Adrenal gland (tissue), 19 donors: ENCODE data around the gene KCNK2. TPM values are rescaled to one million over a fixed set of nuclear protein-coding genes. Genes with fewer than 3 reads are reported as not detected.

Experiments
- DNase-seq, 7 donors: peaks; one replicate each; pipeline ENCODE4 v3.0.0-alpha.2; 2019 to 2020
- H3K27ac ChIP-seq, 5 donors: fragments of 200-600 bp; sonication (generic) in 4 of 5; 1 replicate in 3 of 5; 2 replicates in 2 of 5; pipeline versions ENCODE4 v1.5.1 to v1.8.0; 2016 to 2020; ENCODE audit warnings: mild to moderate bottlenecking in 1 of 5
- H3K27me3 ChIP-seq: fragments of 200-600 bp; 2 replicates; pipeline ENCODE4 v1.8.0; 2021
- H3K36me3 ChIP-seq, 2 donors: fragments of 200-600 bp; replicated peaks in 1 of 2; 1 replicate in 1 of 2; 2 replicates in 1 of 2; pipeline versions ENCODE4 v1.5.1 to v1.8.0; 2018 to 2022
- H3K4me1 ChIP-seq, 2 donors: fragments of 200-600 bp; replicated peaks in 1 of 2; 1 replicate in 1 of 2; 2 replicates in 1 of 2; pipeline versions ENCODE4 v1.5.1 to v1.8.0; 2018 to 2021
- H3K4me3 ChIP-seq, 4 donors: fragments of 200-600 bp; sonication (generic) in 3 of 4; one replicate each; pipeline ENCODE4 v1.5.1; 2016 to 2018
- H3K9me3 ChIP-seq, 3 donors: fragments of 200-600 bp; sonication (generic) in 1 of 3; replicated peaks in 1 of 3; 1 replicate in 2 of 3; 2 replicates in 1 of 3; pipeline versions ENCODE4 v1.5.1 to v1.8.0; 2016 to 2021
- POLR2A ChIP-seq, 2 donors: fragments of 450-650 bp; IDR thresholded peaks; one replicate each; pipeline ENCODE4 v1.6.1; 2017; ENCODE audit warnings: antibody characterized with exemption in 2 of 2, mild to moderate bottlenecking in 2 of 2, moderate library complexity in 1 of 2
- WGBS, 4 donors: extraction: QIAGEN DNeasy Blood & Tissue Kit in 2 of 4; methylation state at CpG; one replicate each; pipeline versions ENCODE4 v1.1.5 to v1.1.7; 2013 to 2017; 5-methylcytosine and 5-hydroxymethylcytosine counted together
- intact Hi-C, 2 donors: fragments of 100-400 bp; cut with DNase I; formaldehyde crosslinking; loops; one replicate each; pipeline versions ENCODE4 v1.14.1 to v1.15.0; 2022 to 2023
- long read RNA-seq, 10 donors: library from polyadenylated mRNA in 3 of 10; unstranded in 2 of 10; stranded (forward) in 1 of 10; transcript quantifications; one replicate each; pipeline ENCODE4 v2.0.0 and lab custom pipeline, GENCODE V29; 2021 to 2026
- polyA plus RNA-seq, 3 donors: library from polyadenylated mRNA; stranded (reverse); fragments of 200-250 nt in 2 of 3; fragments of 350-450 nt in 1 of 3; fragmentation: Illumina TruSeq in 1 of 3; extraction: RNeasy Lipid Tissue Mini Kit (QIAGEN cat#74804) in 1 of 3; gene quantifications; one replicate each; pipeline ENCODE4 v1.2.3, GENCODE V29; 2013 to 2014
- total RNA-seq, 9 donors: library from RNA; depleted of rRNA in 4 of 9; stranded (reverse); fragments of >200 nt in 4 of 9; fragments of 120-200 nt in 1 of 9; fragmentation: NEBNext Ultra II Directional in 1 of 9; extraction: Animal tissue kit (Norgen Biotek cat#: 25700) in 1 of 9; gene quantifications; one replicate each; pipeline versions ENCODE4 v1.1.0 to v1.2.4, GENCODE V29; 2013 to 2023
- TF ChIP-seq, protein P1 (sequence below), 6 experiments: fragments of 450-650 bp in 4 of 6; fragments of 200-600 bp in 2 of 6; sonication (generic) in 1 of 6; IDR thresholded peaks; 1 replicate in 5 of 6; 2 replicates in 1 of 6; pipeline versions ENCODE4 v1.5.1 to v1.8.0; 2016 to 2021; ENCODE audit warnings: antibody characterized with exemption in 6 of 6, mild to moderate bottlenecking in 2 of 6, moderate library complexity in 1 of 6
- donor health status: healthy with polysubstance abuse.
- donor health status: Bipolar disorder and iron deficiency.
- donor health status: DM: yes; HTN: yes; CAD: no.
- donor health status: DM: no; HTN: no; CAD: no.
- donor health status: DM: no; HTN: no; CAD: no.
- donor health status: DM: yes; HTN: yes; CAD: no.

The KCNK2 gene, protein sequence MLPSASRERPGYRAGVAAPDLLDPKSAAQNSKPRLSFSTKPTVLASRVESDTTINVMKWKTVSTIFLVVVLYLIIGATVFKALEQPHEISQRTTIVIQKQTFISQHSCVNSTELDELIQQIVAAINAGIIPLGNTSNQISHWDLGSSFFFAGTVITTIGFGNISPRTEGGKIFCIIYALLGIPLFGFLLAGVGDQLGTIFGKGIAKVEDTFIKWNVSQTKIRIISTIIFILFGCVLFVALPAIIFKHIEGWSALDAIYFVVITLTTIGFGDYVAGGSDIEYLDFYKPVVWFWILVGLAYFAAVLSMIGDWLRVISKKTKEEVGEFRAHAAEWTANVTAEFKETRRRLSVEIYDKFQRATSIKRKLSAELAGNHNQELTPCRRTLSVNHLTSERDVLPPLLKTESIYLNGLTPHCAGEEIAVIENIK
- total RNA-seq (100 to 1,000 TPM in 4 of 9 donors, 10 to 100 TPM in 5; 24.1 to 138 (median 88.2) TPM), polyA plus RNA-seq (10 to 100 TPM; 13.8 to 25.1 (median 15.4) TPM)
- long read RNA-seq, donor 1, partial matches to known transcripts, result 0 of 4 reads
- long read RNA-seq, donor 1, other reads (novel, unspliced or antisense), result 0 of 4 reads
- long read RNA-seq, donor 2, partial matches to known transcripts, result 0 of 2 reads
- long read RNA-seq, donor 2, other reads (novel, unspliced or antisense), result 0 of 2 reads
- long read RNA-seq, donor 3, result 0 reads
- long read RNA-seq, donor 4, transcript KCNK2-202 (7 exons, 1,410 nt), result major isoform, 5 of 17 reads
- long read RNA-seq, donor 4, partial matches to known transcripts, result 7 of 17 reads
- long read RNA-seq, donor 4, other reads (novel, unspliced or antisense), result 4 of 17 reads
- long read RNA-seq, donor 5, transcript KCNK2-203 (7 exons, 3,379 nt), result minor isoform, 39 of 199 reads
- long read RNA-seq, donor 5, transcript KCNK2-201 (7 exons, 1,491 nt), result minor isoform, 34 of 199 reads
- long read RNA-seq, donor 5, transcript KCNK2-202 (7 exons, 1,410 nt), result major isoform, 64 of 199 reads
- long read RNA-seq, donor 5, partial matches to known transcripts, result 19 of 199 reads
- long read RNA-seq, donor 5, other reads (novel, unspliced or antisense), result 42 of 199 reads
- long read RNA-seq, donor 6, transcript KCNK2-202 (7 exons, 1,410 nt), result major isoform, 5 of 16 reads
- long read RNA-seq, donor 6, partial matches to known transcripts, result 2 of 16 reads
- long read RNA-seq, donor 6, other reads (novel, unspliced or antisense), result 8 of 16 reads
- long read RNA-seq, donor 7, partial matches to known transcripts, result 0 of 1 reads
- long read RNA-seq, donor 7, other reads (novel, unspliced or antisense), result 0 of 1 reads
- long read RNA-seq, donor 8, partial matches to known transcripts, result 0 of 3 reads
- long read RNA-seq, donor 8, other reads (novel, unspliced or antisense), result 0 of 3 reads
- long read RNA-seq, donor 9, partial matches to known transcripts, result 0 of 5 reads
- long read RNA-seq, donor 9, other reads (novel, unspliced or antisense), result 0 of 5 reads
- long read RNA-seq, donor 10, partial matches to known transcripts, result 0 of 1 reads
- long read RNA-seq, donor 10, other reads (novel, unspliced or antisense), result 0 of 1 reads

DNA sequence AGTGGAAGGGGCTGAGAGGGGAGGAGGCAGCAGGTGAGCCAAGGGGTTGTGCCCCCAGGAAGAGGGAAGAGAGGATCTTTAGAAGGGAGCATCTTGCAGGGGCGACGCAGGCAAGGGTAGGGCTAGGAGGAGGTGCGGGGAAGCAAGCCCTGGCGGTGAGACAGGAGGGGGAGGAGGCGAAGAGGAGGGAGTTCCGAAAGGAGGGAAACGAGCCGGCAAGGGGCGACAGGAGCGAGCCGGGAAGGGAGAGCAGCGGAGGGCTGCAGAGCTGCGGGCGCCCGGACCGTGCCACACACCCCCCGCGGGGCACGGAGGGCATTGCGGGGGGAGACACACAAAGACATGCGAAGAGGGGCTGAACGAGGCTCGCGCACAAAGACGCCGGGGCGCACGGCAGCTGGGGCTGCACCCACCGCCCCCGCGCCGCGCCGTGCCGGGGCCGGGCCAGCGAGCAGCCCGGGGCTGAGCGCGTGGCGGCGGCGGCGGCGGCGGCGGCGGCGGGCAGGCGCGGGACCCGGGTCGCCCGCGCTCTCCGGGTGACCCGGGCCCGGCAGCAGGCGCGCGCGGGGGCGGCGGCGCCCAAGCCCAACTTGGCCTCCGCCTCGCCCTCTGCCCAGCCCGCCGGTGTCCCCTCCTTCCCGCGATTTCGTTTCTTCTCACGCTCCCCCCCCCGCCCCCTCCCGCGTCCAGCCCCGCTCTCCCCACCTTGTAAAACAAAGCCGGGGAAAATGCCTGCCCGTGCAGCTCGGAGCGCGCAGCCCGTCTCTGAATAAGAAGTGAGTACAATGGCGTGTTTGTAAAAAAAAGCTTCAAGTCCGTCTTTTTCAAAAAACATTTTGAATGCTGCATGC is at the start of gene KCNK2:
TSS of gene KCNK2 (plus strand) at position 206 of the 851 bp plus-strand sequence. CDS start 649 bp downstream, outside the sequence.
- Histone ChIP-seq H3K36me3 (no peaks in the 10 kb centered on the region), H3K9me3 (no peaks in the 10 kb centered on the region), H3K27me3 (no peaks in the 10 kb centered on the region), H3K4me1 (peaks cover 0 to under 1% of the 10 kb centered on the region in 2 donors), H3K4me3 (peak within 1 kb of the TSS in 3 of 4 donors; percentile 7 to 67 (median 27)), H3K27ac (peak within 1 kb of the TSS in 4 of 5 donors; percentile 38 to 79 (median 52))
- 0 to 2% (median 1%) methylated on average over 37 to 85 of the region's 85 CpGs for WGBS, 4 donors
- TF ChIP-seq POLR2A (IDR thresholded peaks at IDR 0.05), result peak in 1 of 2 donors; percentile 16
- TF ChIP-seq, protein P1, sequence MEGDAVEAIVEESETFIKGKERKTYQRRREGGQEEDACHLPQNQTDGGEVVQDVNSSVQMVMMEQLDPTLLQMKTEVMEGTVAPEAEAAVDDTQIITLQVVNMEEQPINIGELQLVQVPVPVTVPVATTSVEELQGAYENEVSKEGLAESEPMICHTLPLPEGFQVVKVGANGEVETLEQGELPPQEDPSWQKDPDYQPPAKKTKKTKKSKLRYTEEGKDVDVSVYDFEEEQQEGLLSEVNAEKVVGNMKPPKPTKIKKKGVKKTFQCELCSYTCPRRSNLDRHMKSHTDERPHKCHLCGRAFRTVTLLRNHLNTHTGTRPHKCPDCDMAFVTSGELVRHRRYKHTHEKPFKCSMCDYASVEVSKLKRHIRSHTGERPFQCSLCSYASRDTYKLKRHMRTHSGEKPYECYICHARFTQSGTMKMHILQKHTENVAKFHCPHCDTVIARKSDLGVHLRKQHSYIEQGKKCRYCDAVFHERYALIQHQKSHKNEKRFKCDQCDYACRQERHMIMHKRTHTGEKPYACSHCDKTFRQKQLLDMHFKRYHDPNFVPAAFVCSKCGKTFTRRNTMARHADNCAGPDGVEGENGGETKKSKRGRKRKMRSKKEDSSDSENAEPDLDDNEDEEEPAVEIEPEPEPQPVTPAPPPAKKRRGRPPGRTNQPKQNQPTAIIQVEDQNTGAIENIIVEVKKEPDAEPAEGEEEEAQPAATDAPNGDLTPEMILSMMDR (IDR thresholded peaks at IDR 0.05), result no peak
- DNase-seq, result peak; percentile 40 to 70 (median 60)
- intact Hi-C loops, result no loop called here

DNA sequence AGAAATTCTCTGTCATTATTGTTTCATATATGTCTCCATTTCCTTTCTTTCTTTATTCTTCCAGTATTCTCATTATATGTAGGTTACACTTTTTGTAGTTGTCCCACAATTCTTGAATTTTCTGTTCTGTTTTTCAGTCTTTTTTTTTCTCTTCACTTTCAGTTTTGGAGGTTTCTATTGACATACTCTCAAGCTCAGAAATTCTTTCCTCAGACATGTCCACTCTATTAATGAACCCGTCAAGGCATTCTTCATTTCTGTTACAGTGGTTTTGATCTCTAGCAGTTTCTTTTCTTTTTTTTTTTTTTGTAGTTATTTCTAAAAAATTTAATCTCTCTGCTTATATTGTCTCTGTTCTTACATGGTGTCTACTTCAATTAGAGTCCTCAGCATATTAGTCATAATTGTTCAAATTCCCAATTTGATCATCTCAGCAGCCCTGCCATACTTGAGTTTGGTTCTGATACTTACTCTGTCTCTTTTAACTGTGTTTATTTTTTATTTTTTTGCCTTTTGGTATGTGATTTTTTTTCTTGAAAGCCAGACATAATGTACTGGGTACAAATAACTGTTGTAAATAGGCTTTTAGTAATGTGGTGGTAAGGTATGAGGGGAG is 49.5 kb upstream of the KCNK2 start:
- WGBS, 4 donors, result 82 to 92% (median 88%) methylated on average over 1 of the region's 1 CpG
- TF ChIP-seq, protein P1 (IDR thresholded peaks at IDR 0.05), result no peak
- TF ChIP-seq POLR2A (IDR thresholded peaks at IDR 0.05), result no peak

DNA sequence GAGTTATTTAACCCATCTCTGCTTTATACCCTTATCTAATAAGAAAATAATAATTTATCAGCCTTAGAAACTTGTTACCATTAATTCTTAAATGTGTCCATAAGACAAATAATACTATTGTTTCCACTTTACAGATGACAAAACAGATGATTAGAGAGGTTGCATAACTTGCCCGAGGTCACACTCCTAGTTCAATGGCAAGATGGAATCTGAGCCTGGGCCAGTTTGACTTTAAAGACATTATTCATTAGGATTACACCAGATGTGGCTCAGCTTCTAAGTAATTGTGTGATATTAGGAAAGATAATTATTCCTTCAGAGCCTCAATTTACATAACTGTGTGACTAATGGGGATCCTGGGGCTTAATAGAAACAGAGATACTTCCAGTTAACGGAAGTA is 42.3 kb upstream of the KCNK2 start:
- no peak overlapping the region for H3K27ac ChIP-seq
- intact Hi-C loops, result no loop called here
- no peaks in the 10 kb centered on the region for H3K4me1 ChIP-seq
- H3K36me3 ChIP-seq, result no peaks in the 10 kb centered on the region
- H3K9me3 ChIP-seq, result no peaks in the 10 kb centered on the region
- no peak for TF ChIP-seq POLR2A (IDR thresholded peaks at IDR 0.05)
- TF ChIP-seq, protein P1 (IDR thresholded peaks at IDR 0.05), result no peak
- WGBS, 4 donors, result 44 to 72% (median 56%) methylated on average over 2 of the region's 2 CpGs
- H3K27me3 ChIP-seq, result no peaks in the 10 kb centered on the region
- DNase-seq, result peak in 1 of 7 donors; percentile 15
- no peak overlapping the region for H3K4me3 ChIP-seq

More for the DNA sequence above, 49.5 kb upstream of the KCNK2 start:
- H3K36me3 ChIP-seq, result no peaks in the 10 kb centered on the region
- H3K4me3 ChIP-seq, result no peak overlapping the region
- H3K9me3 ChIP-seq, result no peaks in the 10 kb centered on the region
- no peak for DNase-seq
- H3K27ac ChIP-seq, result no peak overlapping the region
- no peaks in the 10 kb centered on the region for H3K27me3 ChIP-seq
- intact Hi-C loops, result no loop called here
- no peaks in the 10 kb centered on the region for H3K4me1 ChIP-seq
